HG03432 (cell line): Measurements from ENCODE around the gene PCK1.
A peak's percentile ranks its signal among the peaks of the same experiment; 100 is the strongest.
"Not testable (repeated sequence)": the region's sequence is repeated elsewhere in the genome, so short reads cannot be mapped to it uniquely, and the experiment has no call there.

Experiments
- ATAC-seq: cut with Tn5 transposase; IDR thresholded peaks from one replicate; pipeline ENCODE4 v1.9.1; 2021; ENCODE audit warnings: mild to moderate bottlenecking, moderate library complexity; ENCODE audit not compliant: unreplicated experiment

Gene PCK1

DNA sequence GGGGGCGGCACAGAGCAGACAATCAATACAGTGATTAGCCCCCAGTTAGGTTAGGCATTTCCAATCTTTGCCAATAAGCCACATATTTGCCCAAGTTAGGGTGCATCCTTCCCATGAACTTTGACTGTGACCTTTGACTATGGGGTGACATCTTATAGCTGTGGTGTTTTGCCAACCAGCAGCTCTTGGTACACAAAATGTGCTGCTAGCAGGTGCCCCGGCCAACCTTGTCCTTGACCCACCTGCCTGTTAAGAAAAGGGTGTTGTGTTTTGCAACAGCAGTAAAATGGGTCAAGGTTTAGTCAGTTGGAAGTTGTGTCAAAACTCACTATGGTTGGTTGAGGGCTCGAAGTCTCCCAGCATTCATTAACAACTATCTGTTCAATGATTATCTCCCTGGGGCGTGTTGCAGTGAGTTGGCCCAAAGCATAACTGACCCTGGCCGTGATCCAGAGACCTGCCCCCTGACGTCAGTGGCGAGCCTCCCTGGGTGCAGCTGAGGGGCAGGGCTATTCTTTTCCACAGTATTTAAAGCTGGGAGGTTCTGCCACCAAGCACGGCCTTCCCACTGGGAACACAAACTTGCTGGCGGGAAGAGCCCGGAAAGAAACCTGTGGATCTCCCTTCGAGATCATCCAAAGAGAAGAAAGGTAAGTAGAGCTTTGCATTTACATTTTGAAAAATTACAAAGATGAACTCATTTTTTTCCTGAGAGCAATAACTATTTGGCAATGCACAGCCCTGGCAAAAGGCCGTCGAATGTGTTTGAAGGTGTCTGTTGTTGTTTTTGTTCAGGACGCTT is at the start of gene PCK1:
PCK1 (plus strand) TSS at position 557 of the 802 bp plus-strand sequence. CDS start 302 bp downstream, outside the sequence.
- no peak for ATAC-seq

- not testable (repeated sequence) for ATAC-seq
These were observed 49.2 kb upstream of the PCK1 start for GRCh38 chr20:57511709-57512108.

GRCh38 chr20:57512432-57512831 is 48.5 kb upstream of the PCK1 start:
- no peak for ATAC-seq

DNA sequence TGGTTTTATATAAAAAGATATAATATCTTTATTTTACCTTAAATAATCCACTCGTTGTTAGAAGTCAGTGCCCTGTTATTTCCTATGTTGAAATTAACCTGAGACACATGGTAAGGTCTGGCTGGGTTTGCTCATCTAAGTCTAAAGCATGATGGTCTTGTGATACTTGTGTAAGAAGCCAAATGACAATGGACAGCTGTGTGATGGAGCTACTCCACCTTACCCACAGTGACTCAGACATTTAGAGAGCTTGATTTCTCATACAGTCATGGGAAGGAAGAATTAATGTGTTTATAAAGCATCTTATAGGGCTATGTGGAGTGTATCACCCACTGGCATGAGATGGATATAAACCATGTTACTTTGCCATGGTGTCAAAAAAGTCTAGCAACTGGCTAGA is 47.7 kb upstream of the PCK1 start:
- no peak for ATAC-seq

- no peak for ATAC-seq
These were observed 46.6 kb upstream of the PCK1 start for GRCh38 chr20:57514273-57514751.

DNA sequence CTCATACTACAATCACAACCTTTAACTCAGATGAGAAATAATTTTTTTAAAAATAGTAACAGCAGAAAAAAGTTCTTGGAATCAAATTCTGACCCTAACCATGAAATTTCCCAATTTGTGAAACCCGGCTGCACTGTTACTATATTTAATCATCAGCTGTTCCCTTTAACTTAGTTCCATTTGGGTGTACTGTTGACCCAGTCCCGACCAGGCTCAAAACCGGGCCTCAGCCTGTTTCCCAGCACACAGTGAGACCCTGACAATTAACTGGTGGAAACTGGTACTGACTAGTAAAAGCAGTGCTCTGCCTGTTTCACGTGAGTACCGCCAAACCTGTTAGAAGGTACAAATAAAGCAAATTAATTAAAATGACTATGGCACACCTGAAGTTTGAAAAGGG is 43.0 kb upstream of the PCK1 start:
- ATAC-seq = no peak

DNA sequence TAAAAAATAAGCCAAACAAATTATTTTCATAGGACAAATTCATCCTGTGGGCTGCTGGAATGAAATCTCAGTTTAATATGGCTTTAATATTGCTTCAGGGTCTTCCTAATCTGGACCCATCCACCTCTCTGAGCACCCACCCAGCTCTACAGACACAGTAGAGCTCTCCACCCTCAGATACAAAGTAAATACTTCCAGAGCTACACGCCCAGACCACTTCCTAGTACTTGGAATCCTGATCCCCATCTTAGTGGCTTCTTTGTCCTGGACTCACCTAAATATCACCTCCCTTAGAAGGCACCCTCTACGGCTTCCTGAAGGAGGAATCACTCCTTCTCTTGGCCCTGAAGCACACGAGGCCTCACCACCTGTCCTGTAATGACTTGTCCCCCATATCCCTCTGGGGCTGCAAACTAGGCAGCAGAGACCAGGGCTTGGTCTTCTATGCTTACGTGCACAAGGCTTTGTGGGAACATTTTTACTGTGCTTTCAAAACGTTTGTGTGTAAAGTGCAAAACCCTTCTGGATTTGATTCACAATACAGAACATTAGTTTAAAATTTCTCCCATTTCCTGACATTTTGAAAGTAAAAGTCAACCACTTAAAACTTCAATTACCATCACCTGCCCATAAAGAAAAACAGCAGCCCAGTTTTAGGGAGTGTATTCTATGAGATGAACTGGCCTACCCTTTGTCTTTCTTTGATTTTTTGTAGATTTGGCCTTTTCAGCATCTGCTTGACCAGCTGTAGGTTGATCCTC is 38.4 kb upstream of the PCK1 start:
- ATAC-seq = peak; percentile 49

DNA sequence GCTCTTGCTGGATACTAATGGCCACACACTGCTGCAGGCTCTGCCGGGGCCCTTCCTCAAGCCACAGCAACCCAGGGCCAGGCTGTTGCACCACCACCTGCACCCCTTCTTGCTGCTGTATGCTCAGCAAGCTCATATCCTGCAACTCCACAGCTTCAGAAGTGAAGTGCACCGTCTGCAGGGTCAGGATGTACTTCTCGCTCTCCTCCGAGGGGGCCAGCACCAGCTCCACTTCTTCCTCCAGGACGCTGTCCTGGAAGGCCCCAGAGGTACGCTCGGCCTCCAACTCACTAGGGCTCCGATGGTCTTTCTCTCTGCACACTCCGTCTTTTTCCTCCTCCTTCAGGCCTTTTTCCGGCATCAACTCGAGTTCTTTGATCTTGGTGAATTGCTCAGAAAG is 37.1 kb upstream of the PCK1 start:
- no peak for ATAC-seq

- no peak for ATAC-seq
These were observed 36.3 kb upstream of the PCK1 start, which contains the start of gene CTCFL for GRCh38 chr20:57524511-57525176. CTCFL (minus strand) TSS chr20:57525140; CDS start chr20:57524205, 935 bp downstream.

- no peak for ATAC-seq
These were observed 35.4 kb upstream of the PCK1 start for GRCh38 chr20:57525328-57526086.

GRCh38 chr20:57526087-57526884 is 34.6 kb upstream of the PCK1 start:
- ATAC-seq = no peak

GRCh38 chr20:57526885-57527460 is 33.9 kb upstream of the PCK1 start:
- ATAC-seq = no peak

GRCh38 chr20:57527728-57528127 is 33.2 kb upstream of the PCK1 start:
- no peak for ATAC-seq

DNA sequence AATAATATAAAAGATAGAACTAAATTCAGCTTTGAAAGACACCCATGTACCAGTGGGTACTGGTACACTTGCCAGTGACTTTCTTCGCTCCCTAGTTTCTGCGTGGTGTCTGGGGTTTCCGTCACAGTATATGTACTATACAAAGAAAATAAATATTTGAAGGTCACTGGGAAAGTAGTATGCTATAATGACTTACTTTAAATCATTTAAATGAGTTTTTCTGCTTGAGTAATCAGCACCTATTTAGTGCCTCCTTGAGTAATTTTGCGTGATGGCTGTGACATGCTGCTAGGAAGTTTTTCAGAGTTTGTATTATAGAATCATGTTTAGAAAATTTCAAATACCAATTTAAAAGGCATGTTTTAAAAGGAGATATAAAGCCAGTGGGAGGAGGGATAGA is 32.8 kb upstream of the PCK1 start:
- ATAC-seq = no peak

DNA sequence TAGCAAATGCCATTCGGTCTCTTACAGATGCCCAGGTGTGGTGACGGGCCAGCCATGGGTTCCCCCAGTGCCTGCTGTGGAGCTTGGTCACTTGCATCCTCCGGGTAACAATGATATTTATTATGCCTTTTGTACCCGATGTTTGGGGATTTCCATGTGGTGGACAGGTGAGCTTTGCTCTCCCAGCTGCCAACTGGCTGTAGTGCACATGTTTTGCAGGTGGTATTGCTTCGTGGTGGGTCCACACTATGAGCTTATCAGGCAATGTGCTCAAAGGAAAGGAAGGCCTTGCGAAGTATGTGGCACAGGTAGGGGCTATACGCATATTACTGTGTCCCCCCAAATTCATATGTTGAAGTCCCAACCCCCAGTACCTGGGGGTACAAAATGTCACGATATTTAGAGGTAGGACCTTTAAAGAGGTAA is 31.7 kb upstream of the PCK1 start:
- ATAC-seq = no peak

GRCh38 chr20:57529810-57530209 is 31.1 kb upstream of the PCK1 start:
- ATAC-seq = no peak

DNA sequence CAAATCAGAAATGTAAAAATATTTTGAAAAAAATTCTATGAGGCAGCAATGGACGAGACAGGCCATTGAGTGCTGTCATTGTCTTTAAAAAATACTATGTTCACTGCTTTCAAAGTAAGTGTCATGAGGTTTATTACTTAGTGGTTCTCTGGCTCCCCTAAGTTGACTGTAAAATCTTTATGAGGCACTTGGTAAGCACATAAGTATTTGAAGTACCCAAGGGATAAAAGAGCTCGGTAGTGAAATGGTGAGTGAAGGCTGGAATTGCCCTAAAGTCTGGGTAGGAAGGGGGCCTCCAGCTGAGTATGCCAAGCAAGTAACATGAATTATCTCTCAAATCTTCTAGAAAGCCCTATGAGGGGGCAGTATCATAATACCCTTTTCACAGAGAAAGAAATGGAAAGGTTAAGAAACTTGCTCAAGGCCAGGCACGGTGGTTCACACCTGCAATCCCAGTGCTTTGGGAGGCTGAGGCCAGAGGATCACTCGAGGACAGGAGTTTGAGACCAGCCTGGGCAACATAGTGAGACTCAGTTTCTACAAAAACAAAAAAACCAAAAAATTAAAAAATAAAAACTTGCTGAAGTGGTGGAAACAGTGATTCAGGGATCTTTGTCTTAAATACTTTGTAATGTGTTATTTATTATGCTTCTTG is 30.5 kb upstream of the PCK1 start:
- no peak for ATAC-seq

GRCh38 chr20:57532104-57532503 is 28.8 kb upstream of the PCK1 start:
- ATAC-seq = no peak

GRCh38 chr20:57535297-57535696 is 25.6 kb upstream of the PCK1 start:
- ATAC-seq = no peak
